Hematopoietic multipotent progenitor cell treated with erythropoietin and hydrocortisone succinate and interleukin-3 and kit ligand, for 6 days (in vitro differentiated cells): ENCODE data around the gene KIF2B.
"Not testable (repeated sequence)": the region's sequence is repeated elsewhere in the genome, so short reads cannot be mapped to it uniquely, and the experiment has no call there.

ENCODE experiments used
- DNase-seq: peaks from one replicate; pipeline ENCODE4 v3.0.0-alpha.2; 2015

Gene KIF2B

DNA sequence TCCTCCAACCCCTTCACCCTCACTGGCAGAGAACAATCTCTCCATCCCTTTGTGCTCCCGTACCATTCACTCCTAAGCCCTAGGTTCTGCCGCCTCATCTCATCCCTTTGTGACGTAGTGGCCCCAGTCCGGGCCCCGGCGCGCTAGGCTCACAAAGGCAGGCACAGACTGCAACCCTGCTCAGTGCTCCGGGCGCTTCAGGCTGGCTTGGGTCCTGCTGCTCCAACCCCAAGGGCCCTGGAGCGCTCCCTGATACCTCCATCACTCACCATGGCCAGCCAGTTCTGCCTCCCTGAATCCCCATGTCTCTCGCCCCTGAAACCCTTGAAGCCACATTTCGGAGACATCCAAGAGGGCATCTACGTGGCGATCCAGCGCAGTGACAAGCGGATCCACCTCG, at the start of gene KIF2B:
KIF2B (plus strand) TSS at position 164 of the 400 bp plus-strand sequence; CDS start at position 271, 107 bp downstream.
- DNase-seq = no peak

- DNase-seq = no peak
Observed at GRCh38 chr17:53780320-53780719, 42.4 kb upstream of the KIF2B start.

GRCh38 chr17:53791551-53791950, 31.2 kb upstream of the KIF2B start:
- no peak for DNase-seq

- DNase-seq = no peak
Observed at GRCh38 chr17:53792451-53792850, 30.3 kb upstream of the KIF2B start.

GRCh38 chr17:53792997-53793396, 29.7 kb upstream of the KIF2B start:
- no peak for DNase-seq

- DNase-seq = no peak
Observed at GRCh38 chr17:53794875-53795274, 27.9 kb upstream of the KIF2B start.

DNA sequence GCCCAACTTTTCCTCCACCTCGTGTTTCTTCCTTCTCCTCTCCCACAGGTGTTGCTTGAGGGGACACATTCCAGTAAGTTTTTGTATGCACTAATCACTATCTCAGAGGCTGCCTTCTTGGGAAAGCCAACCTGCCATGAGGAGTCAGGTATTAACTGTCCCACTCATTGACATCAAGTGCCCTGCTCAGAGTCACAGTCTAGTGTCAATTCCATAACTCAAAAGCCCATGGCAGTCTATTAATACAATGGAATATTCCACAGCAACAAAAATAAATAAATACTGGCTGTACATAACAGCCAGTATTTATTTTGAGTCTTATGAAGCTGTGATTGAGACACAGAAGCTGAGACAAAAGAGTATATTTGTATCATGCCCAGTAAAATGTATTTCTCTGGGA, 26.1 kb upstream of the KIF2B start:
- DNase-seq = no peak

DNA sequence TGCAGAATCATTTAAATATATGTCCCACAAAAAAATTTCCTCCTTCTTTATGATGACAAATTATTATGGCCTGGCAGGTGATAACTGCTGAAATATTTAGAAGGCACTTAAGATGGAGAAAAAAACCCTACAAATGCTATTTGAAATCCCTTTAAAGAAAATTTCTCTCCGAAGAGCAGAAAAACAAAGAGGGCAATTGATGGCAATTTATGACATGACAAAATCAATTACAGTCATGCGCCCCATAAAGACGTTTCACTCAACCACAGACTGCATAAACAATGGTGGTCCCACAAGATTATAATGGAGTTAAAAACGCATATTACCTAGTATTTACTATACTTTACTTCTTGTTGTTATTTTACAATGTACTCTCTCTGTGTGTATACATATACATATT, 25.2 kb upstream of the KIF2B start:
- DNase-seq = no peak

DNA sequence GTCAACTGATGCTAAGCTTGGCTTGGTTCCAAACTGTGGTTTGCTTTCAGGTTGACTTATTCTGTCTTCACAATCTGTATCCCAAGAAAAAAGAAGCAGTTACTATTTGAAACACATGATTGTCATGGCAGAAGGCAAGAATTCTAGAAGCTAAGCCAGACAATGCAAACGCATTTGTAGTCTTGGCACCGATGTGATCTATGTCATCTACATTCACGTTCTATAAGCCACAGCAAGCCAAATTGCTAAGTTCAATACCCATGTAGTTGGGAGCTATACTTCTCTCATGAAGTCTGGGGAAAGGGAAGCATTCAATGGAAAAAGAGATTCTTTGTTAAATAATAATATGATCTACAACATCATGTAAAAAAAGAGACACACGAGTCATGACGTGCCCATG, 18.3 kb upstream of the KIF2B start:
- no peak for DNase-seq

DNA sequence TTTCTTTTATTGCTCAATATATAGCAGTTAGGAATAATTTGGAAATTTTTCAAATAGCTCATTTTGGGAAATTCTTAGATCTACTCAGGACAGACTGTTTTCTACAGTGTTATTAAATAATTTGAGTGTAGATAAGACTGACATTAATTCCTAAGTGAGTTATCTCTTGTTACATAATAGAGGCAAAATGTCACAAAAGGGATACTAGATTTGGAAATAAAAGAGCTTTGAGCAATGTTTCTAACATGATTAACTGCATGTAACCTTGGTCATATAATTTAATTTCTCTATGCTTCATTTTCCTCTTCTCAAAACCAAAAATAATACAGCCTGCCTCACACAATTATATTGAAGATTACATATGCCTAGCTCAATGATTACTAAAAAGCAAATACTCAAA, 16.3 kb upstream of the KIF2B start:
- DNase-seq = no peak

DNA sequence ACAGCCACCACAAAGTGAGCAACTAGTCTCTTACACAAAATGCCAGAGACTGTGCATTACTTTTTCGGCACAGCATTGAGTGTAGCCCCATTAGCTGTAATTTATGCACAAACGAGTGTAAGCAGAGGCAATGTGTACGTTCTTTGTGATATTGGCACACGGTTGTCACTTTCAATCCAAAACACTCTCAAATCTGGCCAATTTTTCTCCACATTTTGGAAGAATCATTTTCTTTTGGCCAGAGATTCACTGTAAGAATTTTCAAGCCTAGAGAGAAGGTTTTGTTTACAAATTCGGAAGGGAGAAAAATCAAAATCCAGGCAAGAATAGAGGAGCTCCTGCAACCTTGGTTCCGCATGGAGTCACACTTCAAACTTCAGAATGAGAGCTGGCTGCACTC, 15.4 kb upstream of the KIF2B start:
- no peak for DNase-seq

DNA sequence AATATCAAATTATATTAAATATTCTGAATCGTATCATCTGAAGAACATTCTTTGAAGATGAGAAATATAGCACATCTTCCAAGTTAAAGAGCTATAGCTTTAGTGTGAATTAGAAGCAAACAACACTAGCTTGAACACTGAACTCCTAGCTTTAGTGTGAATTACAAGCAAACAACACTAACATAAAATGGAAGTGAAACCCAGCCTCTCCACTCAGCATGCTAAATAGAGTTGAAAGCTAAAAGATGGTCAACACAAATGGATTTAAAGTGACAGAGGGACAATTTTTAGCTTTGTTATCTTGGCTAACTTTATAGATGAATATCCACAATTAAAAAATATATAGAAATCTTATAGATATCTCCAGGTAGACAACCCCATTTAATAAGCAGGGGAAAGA, 4.5 kb upstream of the KIF2B start:
- DNase-seq = no peak

DNA sequence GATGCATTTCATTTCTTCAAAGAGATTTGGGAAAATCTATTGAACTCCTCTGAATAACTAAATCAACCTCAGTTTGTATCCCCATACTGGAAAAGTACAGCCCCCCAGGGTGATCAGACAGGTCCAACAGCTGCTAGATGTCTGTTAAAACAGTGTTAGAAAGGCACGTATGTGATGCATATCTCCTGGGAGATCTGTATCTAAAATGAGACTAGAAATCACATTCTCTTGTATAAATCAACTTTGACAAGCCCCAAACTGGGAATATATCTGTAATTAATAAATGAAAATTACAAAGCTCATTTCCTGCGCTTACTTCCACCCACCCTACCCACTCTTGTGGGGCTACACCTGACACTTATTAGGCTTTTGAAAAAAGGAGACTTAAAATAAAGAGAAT, 3.8 kb upstream of the KIF2B start:
- DNase-seq = no peak

DNA sequence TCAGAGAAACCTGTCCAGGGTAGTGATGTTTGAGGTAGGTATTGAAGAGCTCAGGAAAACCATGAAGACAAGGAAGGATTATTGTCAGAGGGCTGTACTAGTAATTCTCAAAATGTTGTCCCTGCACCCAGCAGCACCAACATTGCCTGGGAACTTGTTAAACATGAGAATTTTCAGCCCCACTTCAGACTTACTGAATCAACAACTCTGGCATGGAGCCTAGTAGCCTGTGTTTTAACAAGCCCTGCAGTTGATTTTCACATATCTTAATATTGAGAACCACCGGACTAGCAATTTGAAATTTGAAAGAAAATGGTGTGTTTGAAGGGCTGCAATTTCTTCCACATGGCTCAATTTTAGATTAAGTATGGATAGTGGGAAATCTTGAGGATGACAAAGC, 2.8 kb upstream of the KIF2B start:
- DNase-seq = no peak

DNA sequence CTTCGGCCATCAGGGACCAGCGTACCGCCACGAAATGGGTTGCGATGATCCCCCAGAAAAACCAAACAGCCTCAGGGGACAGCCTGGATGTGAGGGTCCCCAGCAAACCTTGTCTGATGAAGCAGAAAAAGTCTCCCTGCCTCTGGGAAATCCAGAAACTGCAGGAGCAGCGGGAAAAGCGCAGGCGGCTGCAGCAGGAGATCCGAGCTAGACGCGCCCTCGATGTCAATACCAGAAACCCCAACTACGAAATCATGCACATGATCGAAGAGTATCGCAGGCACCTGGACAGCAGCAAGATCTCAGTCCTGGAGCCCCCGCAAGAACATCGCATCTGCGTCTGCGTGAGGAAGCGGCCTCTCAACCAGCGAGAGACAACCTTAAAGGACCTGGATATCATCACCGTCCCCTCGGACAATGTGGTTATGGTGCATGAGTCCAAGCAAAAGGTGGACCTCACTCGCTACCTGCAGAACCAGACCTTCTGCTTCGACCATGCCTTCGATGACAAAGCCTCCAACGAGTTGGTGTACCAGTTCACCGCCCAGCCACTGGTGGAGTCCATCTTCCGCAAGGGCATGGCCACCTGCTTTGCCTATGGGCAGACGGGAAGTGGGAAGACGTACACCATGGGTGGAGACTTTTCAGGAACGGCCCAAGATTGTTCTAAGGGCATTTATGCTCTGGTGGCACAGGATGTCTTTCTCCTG, 769 bp downstream of the KIF2B start:
- DNase-seq = no peak

GRCh38 chr17:53834771-53835170, 12.0 kb downstream of the KIF2B start:
- DNase-seq = not testable (repeated sequence)

DNA sequence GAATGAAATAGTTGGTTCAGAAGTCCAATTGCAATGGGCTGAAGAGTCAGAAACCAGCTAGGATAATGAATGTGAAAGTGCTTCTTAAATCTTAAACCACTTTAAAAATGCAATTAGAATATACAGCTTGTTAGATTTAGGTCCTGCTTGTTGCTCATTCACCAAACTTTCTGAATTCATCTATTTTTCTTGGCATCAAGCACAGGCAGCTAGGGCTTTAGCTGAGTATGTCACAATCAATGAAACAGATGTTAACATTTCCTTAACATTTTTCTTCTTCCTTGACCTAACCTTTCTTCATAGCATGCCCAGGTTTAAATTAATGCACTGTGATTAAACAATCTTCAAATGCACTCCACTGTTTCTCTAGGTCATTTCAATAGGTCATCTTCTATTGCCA, 14.4 kb downstream of the KIF2B start:
- DNase-seq = no peak

- DNase-seq = no peak
Observed at GRCh38 chr17:53844491-53845107, 21.9 kb downstream of the KIF2B start.

GRCh38 chr17:53871128-53871527, 48.4 kb downstream of the KIF2B start:
- not testable (repeated sequence) for DNase-seq
